Subcutaneous abdominal adipose tissue (tissue), 5 donors: Measurements from ENCODE around the gene NUAK1.
A peak's percentile ranks its signal among the peaks of the same experiment; 100 is the strongest.

Source experiments
- H3K27ac ChIP-seq: one replicate; pipeline ENCODE4 v1.7.0; 2013; ENCODE audit warnings: low read depth, mild to moderate bottlenecking, inconsistent platforms, low read length, moderate library complexity
- H3K27me3 ChIP-seq, 5 donors: one replicate each; pipeline ENCODE4 v1.7.0; 2013; ENCODE audit warnings: low read length in 5 of 5, inconsistent platforms in 1 of 5; ENCODE audit not compliant: control insufficient read depth in 5 of 5, insufficient read depth in 4 of 5
- H3K36me3 ChIP-seq, 5 donors: one replicate each; pipeline ENCODE4 v1.7.0; 2013; ENCODE audit warnings: low read length in 5 of 5; ENCODE audit not compliant: control insufficient read depth in 5 of 5, insufficient read depth in 5 of 5
- H3K4me1 ChIP-seq, 5 donors: one replicate each; pipeline ENCODE4 v1.7.0; 2013; ENCODE audit warnings: low read length in 5 of 5, mild to moderate bottlenecking in 3 of 5, moderate library complexity in 1 of 5; ENCODE audit not compliant: control insufficient read depth in 5 of 5, insufficient read depth in 5 of 5
- H3K4me3 ChIP-seq, 5 donors: one replicate each; pipeline ENCODE4 v1.7.0; 2013; ENCODE audit warnings: low read length in 5 of 5, low read depth in 1 of 5
- H3K9ac ChIP-seq, 5 donors: one replicate each; pipeline ENCODE4 v1.7.0; 2013; ENCODE audit warnings: low read length in 5 of 5, mild to moderate bottlenecking in 4 of 5, moderate library complexity in 3 of 5
- H3K9me3 ChIP-seq, 5 donors: one replicate each; pipeline ENCODE4 v1.7.0; 2013; ENCODE audit warnings: low read length in 5 of 5; ENCODE audit not compliant: control insufficient read depth in 5 of 5
- donor health status: healthy.
- donor health status: healthy.
- donor health status: healthy.
- donor health status: healthy.
- donor health status: healthy.

NUAK1 gene

DNA sequence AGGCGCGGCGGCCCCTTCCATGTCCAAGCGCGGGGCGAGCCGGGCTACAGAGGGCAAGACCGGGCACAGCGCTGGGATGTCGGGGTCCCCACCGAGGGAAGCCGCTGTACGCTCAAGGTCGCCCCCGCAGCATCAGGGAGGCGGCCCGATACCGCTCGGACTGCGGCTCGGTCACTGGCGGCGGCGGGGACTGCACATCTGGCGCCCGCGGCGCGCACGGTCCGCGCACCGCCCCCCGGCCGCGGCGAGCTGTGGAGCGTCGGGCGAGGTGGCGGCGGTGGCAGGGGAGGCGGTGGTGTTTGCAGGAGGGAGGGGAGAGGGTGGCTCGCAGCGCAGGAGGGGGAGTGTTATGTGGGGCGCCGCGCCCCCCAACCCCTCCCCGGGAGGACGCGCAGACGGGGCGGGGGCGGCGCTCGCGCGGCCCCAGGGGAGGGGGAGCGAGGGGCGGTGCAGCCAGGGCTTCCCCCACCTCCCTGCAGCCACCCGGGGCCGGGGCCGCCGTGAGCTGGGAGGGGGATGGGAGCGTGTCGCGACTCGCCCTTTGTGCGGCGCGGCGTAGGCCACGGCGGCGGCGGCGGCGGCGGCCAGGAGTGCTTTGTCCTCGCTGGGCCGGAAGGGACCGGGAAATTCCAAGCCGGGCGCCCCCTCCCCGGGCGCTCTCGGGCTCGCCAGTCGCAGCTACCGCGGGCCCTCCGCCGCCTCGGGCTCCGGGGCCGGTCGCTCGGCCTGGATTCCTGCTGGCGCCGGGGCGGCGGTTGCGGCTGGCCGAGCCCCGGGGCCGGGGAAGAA is at the start of gene NUAK1:
Gene NUAK1 (minus strand): TSS at position 322 of the 789 bp plus-strand sequence. CDS start 301 bp downstream, at position 21.
- H3K4me1 ChIP-seq, result peaks cover 7 to 69% (median 66%) of the 10 kb centered on the region in 5 donors
- peak within 1 kb of the TSS; percentile 87 to 95 (median 90) for H3K9ac ChIP-seq
- peaks cover 0 to 9% (median 0%) of the 10 kb centered on the region in 5 donors for H3K27me3 ChIP-seq
- H3K9me3 ChIP-seq, result no peaks in the 10 kb centered on the region
- H3K27ac ChIP-seq, result peak within 1 kb of the TSS; percentile 98
- no peaks in the 10 kb centered on the region for H3K36me3 ChIP-seq
- peak within 1 kb of the TSS; percentile 78 to 97 (median 85) for H3K4me3 ChIP-seq

DNA sequence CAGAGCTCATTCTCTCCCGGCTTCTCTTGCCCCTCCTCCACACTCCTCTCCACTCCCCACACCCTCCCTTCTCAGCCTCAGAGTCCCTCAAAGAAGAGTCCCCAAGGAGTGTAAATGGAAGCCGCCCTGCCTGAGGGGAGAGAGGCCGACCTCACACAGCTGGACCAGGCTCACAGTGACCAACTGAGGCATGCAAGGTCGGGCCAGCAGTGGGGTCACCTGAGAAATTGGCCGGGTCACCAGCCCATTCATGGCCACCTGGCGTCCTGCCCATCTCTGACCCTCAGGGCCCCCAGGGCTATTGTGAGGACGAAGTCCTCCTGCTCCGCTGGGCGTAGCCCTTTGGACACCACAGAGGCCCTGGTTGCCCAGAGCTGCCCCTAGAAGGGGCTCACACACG is 49.5 kb upstream of the NUAK1 start:
- Histone ChIP-seq H3K36me3 (no peaks in the 10 kb centered on the region), H3K4me1 (peaks cover 0 to 23% (median 16%) of the 10 kb centered on the region in 5 donors), H3K9ac (no peak overlapping the region), H3K27ac (no peak overlapping the region), H3K4me3 (no peak overlapping the region), H3K9me3 (no peaks in the 10 kb centered on the region), H3K27me3 (peaks cover 0 to 3% (median 0%) of the 10 kb centered on the region in 5 donors)

DNA sequence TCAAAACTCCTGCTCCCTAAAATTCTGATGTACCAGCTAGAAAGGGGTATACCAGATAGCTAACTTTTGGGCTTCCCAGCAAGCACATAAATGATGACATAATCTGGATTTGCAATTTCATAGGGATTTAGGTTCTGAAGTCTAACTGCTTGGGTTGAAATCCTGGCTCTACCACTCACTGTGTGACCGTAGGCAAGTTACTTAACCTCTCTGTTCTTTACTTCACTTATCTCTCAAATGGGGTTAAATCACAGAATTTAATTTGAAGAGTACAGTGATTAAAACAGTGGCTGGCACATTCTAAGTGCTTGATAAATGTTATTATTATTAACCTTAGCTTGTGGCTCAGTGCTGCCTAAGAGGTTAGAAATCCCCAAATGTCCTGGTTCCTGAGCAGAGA is 49.1 kb upstream of the NUAK1 start:
- Histone ChIP-seq H3K9me3 (no peaks in the 10 kb centered on the region), H3K4me3 (no peak overlapping the region), H3K27me3 (peaks cover 0 to 3% (median 0%) of the 10 kb centered on the region in 5 donors), H3K36me3 (no peaks in the 10 kb centered on the region), H3K27ac (no peak overlapping the region), H3K4me1 (peaks cover 0 to 19% (median 12%) of the 10 kb centered on the region in 5 donors), H3K9ac (no peak overlapping the region)

- no peak overlapping the region for H3K9ac ChIP-seq
- H3K36me3 ChIP-seq, result no peaks in the 10 kb centered on the region
- H3K27ac ChIP-seq, result no peak overlapping the region
- H3K9me3 ChIP-seq, result no peaks in the 10 kb centered on the region
- peaks cover 0 to 3% (median 0%) of the 10 kb centered on the region in 5 donors for H3K27me3 ChIP-seq
- H3K4me1 ChIP-seq, result peaks cover 0 to 17% (median 11%) of the 10 kb centered on the region in 5 donors
- no peak overlapping the region for H3K4me3 ChIP-seq
These were observed 48.5 kb upstream of the NUAK1 start for GRCh38 chr12:106187155-106187789.

GRCh38 chr12:106183735-106184134 is 45.0 kb upstream of the NUAK1 start:
- H3K27me3 ChIP-seq, result peaks cover 0 to 3% (median 0%) of the 10 kb centered on the region in 5 donors
- H3K4me1 ChIP-seq, result peaks cover 4 to 20% (median 16%) of the 10 kb centered on the region in 5 donors
- H3K9ac ChIP-seq, result no peak overlapping the region
- H3K9me3 ChIP-seq, result no peaks in the 10 kb centered on the region
- no peak overlapping the region for H3K27ac ChIP-seq
- H3K36me3 ChIP-seq, result no peaks in the 10 kb centered on the region
- H3K4me3 ChIP-seq, result no peak overlapping the region

GRCh38 chr12:106181401-106182114 is 42.8 kb upstream of the NUAK1 start:
- H3K36me3 ChIP-seq, result no peaks in the 10 kb centered on the region
- H3K9me3 ChIP-seq, result no peaks in the 10 kb centered on the region
- H3K4me3 ChIP-seq, result no peak overlapping the region
- H3K27ac ChIP-seq, result no peak overlapping the region
- H3K27me3 ChIP-seq, result no peaks in the 10 kb centered on the region
- no peak overlapping the region for H3K9ac ChIP-seq
- peaks cover 4 to 16% (median 13%) of the 10 kb centered on the region in 5 donors for H3K4me1 ChIP-seq

- Histone ChIP-seq H3K4me3 (no peak overlapping the region), H3K9me3 (no peaks in the 10 kb centered on the region), H3K9ac (peak overlapping the region in 1 of 5 donors; percentile 39), H3K27me3 (no peaks in the 10 kb centered on the region), H3K27ac (peak overlapping the region; percentile 80), H3K36me3 (no peaks in the 10 kb centered on the region), H3K4me1 (peaks cover 4 to 16% (median 13%) of the 10 kb centered on the region in 5 donors)
These were observed 40.3 kb upstream of the NUAK1 start for GRCh38 chr12:106179086-106179485.

GRCh38 chr12:106178562-106178961 is 39.8 kb upstream of the NUAK1 start:
- Histone ChIP-seq H3K4me3 (no peak overlapping the region), H3K27me3 (no peaks in the 10 kb centered on the region), H3K4me1 (peaks cover 4 to 15% (median 13%) of the 10 kb centered on the region in 5 donors), H3K36me3 (no peaks in the 10 kb centered on the region), H3K9me3 (no peaks in the 10 kb centered on the region), H3K9ac (peak overlapping the region in 1 of 5 donors; percentile 39), H3K27ac (peak overlapping the region; percentile 80)

DNA sequence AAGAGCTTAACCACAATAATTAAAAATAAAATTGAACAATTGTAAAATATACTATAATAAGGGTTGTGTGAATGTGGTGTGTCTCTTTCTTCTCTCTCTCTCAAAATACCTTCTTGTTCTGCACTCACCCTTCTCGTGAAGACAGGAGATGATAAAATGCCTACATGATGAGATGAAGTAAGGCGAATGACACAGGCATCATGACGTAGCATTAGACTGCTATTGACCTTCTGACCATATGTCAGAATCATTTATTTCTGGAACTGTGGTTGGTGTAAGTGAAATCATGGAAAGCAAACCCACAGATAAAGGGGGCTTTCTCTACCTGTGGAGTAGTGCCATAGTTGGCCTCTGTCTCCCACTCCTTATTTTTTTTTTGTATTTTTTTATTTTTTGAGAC is 37.8 kb upstream of the NUAK1 start:
- H3K27ac ChIP-seq, result no peak overlapping the region
- peaks cover 4 to 14% (median 13%) of the 10 kb centered on the region in 5 donors for H3K4me1 ChIP-seq
- H3K4me3 ChIP-seq, result no peak overlapping the region
- H3K9me3 ChIP-seq, result no peaks in the 10 kb centered on the region
- H3K27me3 ChIP-seq, result no peaks in the 10 kb centered on the region
- H3K36me3 ChIP-seq, result no peaks in the 10 kb centered on the region
- no peak overlapping the region for H3K9ac ChIP-seq
